ENCODE data around the gene REEP5. TPM values are rescaled to one million over a fixed set of nuclear protein-coding genes. Genes with fewer than 3 reads are reported as not detected.

The REEP5 gene
- total and polyA plus RNA-seq, 12 donors: 90.2 to 169 (median 132) TPM

GRCh38 chr5:112878760-112879159 lies 43.3 kb downstream of the REEP5 start:
- Histone ChIP-seq H3K27me3 (no peaks in the 10 kb centered on the region), H3K27ac (peak overlapping the region in 5 of 10 donors; percentile 10 to 45 (median 25)), H3K4me3 (no peak overlapping the region), H3K4me1 (peaks cover 0 to 44% (median 16%) of the 10 kb centered on the region in 9 donors), H3K36me3 (peaks cover 0 to 97% (median 28%) of the 10 kb centered on the region in 9 donors), H3K9me3 (no peaks in the 10 kb centered on the region)
- WGBS, 2 donors: 62 to 63% methylated on average over 4 of the region's 4 CpGs
- intact Hi-C loops (cut with DNase I): no loop called here
- no peak for TF ChIP-seq CTCF (IDR thresholded peaks at IDR 0.05)
- ATAC-seq: no peak
- DNase-seq: no peak

DNA sequence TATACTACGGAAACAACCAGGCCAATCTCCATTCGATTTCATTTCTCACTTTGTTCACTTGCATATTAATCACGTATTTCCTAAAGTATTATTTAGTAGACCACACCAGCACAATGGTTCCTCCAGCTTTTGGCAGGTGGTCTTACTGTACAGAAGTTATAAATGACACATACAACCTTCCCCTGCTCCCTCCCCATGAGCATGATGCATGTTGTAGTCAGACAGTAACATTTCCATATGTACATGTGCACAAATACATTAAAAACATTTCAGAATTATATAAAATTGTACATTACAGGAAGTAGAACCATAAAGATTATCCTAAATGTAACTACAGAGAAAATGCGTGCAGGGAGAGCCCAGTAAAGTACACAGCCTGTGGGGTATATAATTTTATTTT lies 43.9 kb downstream of the REEP5 start:
- H3K4me3 ChIP-seq: no peak overlapping the region
- H3K4me1 ChIP-seq: peaks cover 0 to 38% (median 11%) of the 10 kb centered on the region in 9 donors
- DNase-seq (no peak), ATAC-seq (no peak)
- H3K27ac ChIP-seq: peak overlapping the region in 1 of 10 donors; percentile 45
- H3K36me3 ChIP-seq: peaks cover 0 to 95% (median 28%) of the 10 kb centered on the region in 9 donors
- 65 to 67% methylated on average over 4 of the region's 4 CpGs for WGBS, 2 donors
- no peaks in the 10 kb centered on the region for H3K9me3 ChIP-seq
- intact Hi-C loops (cut with DNase I): no loop called here
- H3K27me3 ChIP-seq: no peaks in the 10 kb centered on the region
- TF ChIP-seq CTCF (IDR thresholded peaks at IDR 0.05): no peak

- DNase-seq: no peak
- WGBS, 2 donors: 62 to 63% methylated on average over 2 of the region's 2 CpGs
- no peak for ATAC-seq
- H3K27ac ChIP-seq: no peak overlapping the region
- no peak overlapping the region for H3K4me3 ChIP-seq
- H3K27me3 ChIP-seq: no peaks in the 10 kb centered on the region
- H3K36me3 ChIP-seq: peaks cover 0 to 88% (median 16%) of the 10 kb centered on the region in 9 donors
- TF ChIP-seq CTCF (IDR thresholded peaks at IDR 0.05): no peak
- H3K9me3 ChIP-seq: no peaks in the 10 kb centered on the region
- peaks cover 0 to 34% (median 11%) of the 10 kb centered on the region in 9 donors for H3K4me1 ChIP-seq
- intact Hi-C loops (cut with DNase I): no loop called here
Observed at GRCh38 chr5:112876362-112876761, 45.7 kb downstream of the REEP5 start.

DNA sequence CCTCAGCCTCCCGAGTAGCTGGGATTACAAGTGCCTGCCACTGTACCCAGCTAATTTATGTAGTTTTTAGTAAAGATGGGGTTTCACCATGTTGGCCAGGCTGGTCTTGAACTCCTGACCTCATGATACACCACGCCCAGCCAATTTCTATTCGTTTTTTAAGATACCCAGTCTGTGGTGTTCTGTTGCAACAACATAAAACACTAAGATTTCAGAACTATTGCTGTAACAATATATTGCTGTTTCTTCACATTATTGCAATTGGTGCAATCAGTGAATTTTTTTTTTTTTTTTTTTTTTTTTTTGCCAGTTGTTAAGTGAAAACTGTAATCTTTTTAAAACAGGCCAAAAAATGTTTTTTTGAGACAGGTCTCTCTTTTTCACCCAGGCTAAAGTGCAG lies 51.1 kb downstream of the REEP5 start:
- WGBS, 2 donors: 62 to 65% methylated on average over 3 of the region's 3 CpGs
- Histone ChIP-seq H3K27ac (no peak overlapping the region), H3K4me1 (no peaks in the 10 kb centered on the region), H3K36me3 (peaks cover 0 to 91% (median 35%) of the 10 kb centered on the region in 9 donors), H3K4me3 (no peak overlapping the region), H3K27me3 (no peaks in the 10 kb centered on the region), H3K9me3 (no peaks in the 10 kb centered on the region)
- intact Hi-C loops (cut with DNase I): no loop called here
- no peak for TF ChIP-seq CTCF (IDR thresholded peaks at IDR 0.05)
- ATAC-seq (no peak), DNase-seq (no peak)

All from heart right ventricle (tissue), 16 donors.